Testis (tissue), 2 donors: ENCODE results near the gene ACER3.

Experiments used
- CTCF ChIP-seq, 3 experiments: fragments of 450-650 bp in 2 of 3; fragments of 200-600 bp in 1 of 3; sonication (generic) in 1 of 3; IDR thresholded peaks; one replicate each; pipeline ENCODE4 v1.5.1; 2016 to 2019; ENCODE audit warnings: antibody characterized with exemption in 3 of 3, mild to moderate bottlenecking in 2 of 3, moderate library complexity in 1 of 3
- POLR2A ChIP-seq: fragments of 450-650 bp; IDR thresholded peaks from one replicate; pipeline ENCODE4 v1.6.1; 2017; ENCODE audit warnings: antibody characterized with exemption, mild to moderate bottlenecking, moderate library complexity

DNA sequence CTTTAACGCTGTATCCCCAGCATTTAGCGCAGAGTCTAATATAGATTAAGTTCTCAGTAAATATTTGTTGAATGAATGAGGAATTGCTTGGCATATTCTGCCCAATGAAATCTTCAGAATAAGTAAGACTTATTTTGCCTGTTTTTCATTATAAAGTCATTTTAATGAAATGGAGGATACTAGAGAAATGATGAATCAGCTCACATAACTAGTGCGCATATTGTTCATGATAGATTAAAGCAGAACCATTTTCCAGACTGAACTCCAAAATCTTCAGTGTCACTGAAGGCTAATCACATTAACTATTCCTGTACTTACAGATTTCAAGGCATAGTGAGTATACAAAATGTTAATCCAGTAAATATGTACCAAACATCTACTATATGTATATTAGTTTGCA is 29.6 kb downstream of the ACER3 start:
- TF ChIP-seq POLR2A (no peak), CTCF (IDR thresholded peaks at IDR 0.05) (no peak)
